Measurements from ENCODE around the gene SYNPR.

SYNPR gene

GRCh38 chr3:63471781-63472180 lies 193.7 kb downstream of the SYNPR start:
- no peak for DNase-seq (ENCODE audit: extremely low read depth, insufficient read length)
- no peak overlapping the region for H3K4me3 ChIP-seq (replicated peaks; ENCODE audit: low read depth, low read length)
- H3K27me3 ChIP-seq (replicated peaks; ENCODE audit: control insufficient read depth, insufficient read depth, low read length), result no peaks in the 10 kb centered on the region
- no peaks in the 10 kb centered on the region for H3K36me3 ChIP-seq (ENCODE audit: control insufficient read depth, insufficient read depth, low read length)
- no peak for TF ChIP-seq CTCF (IDR thresholded peaks at IDR 0.05; ENCODE audit: insufficient read depth, low read length, poor library complexity, severe bottlenecking)

- H3K36me3 ChIP-seq (ENCODE audit: control insufficient read depth, insufficient read depth, low read length), result no peaks in the 10 kb centered on the region
- DNase-seq (ENCODE audit: extremely low read depth, insufficient read length), result no peak
- H3K4me3 ChIP-seq (replicated peaks; ENCODE audit: low read depth, low read length), result no peak overlapping the region
- no peak for TF ChIP-seq CTCF (IDR thresholded peaks at IDR 0.05; ENCODE audit: insufficient read depth, low read length, poor library complexity, severe bottlenecking)
- no peaks in the 10 kb centered on the region for H3K27me3 ChIP-seq (replicated peaks; ENCODE audit: control insufficient read depth, insufficient read depth, low read length)
Measured at GRCh38 chr3:63473641-63474166, 195.6 kb downstream of the SYNPR start.

GRCh38 chr3:63474828-63475518 lies 196.9 kb downstream of the SYNPR start:
- TF ChIP-seq CTCF (IDR thresholded peaks at IDR 0.05; ENCODE audit: insufficient read depth, low read length, poor library complexity, severe bottlenecking), result no peak
- H3K36me3 ChIP-seq (ENCODE audit: control insufficient read depth, insufficient read depth, low read length), result no peaks in the 10 kb centered on the region
- H3K4me3 ChIP-seq (replicated peaks; ENCODE audit: low read depth, low read length), result no peak overlapping the region
- DNase-seq (ENCODE audit: extremely low read depth, insufficient read length), result no peak
- no peaks in the 10 kb centered on the region for H3K27me3 ChIP-seq (replicated peaks; ENCODE audit: control insufficient read depth, insufficient read depth, low read length)

GRCh38 chr3:63477494-63478129 lies 199.5 kb downstream of the SYNPR start:
- DNase-seq (ENCODE audit: extremely low read depth, insufficient read length), result no peak
- H3K4me3 ChIP-seq (replicated peaks; ENCODE audit: low read depth, low read length), result no peak overlapping the region
- TF ChIP-seq CTCF (IDR thresholded peaks at IDR 0.05; ENCODE audit: insufficient read depth, low read length, poor library complexity, severe bottlenecking), result no peak
- no peaks in the 10 kb centered on the region for H3K36me3 ChIP-seq (ENCODE audit: control insufficient read depth, insufficient read depth, low read length)
- no peaks in the 10 kb centered on the region for H3K27me3 ChIP-seq (replicated peaks; ENCODE audit: control insufficient read depth, insufficient read depth, low read length)

GRCh38 chr3:63478990-63479660 lies 201.0 kb downstream of the SYNPR start:
- no peak overlapping the region for H3K4me3 ChIP-seq (replicated peaks; ENCODE audit: low read depth, low read length)
- DNase-seq (ENCODE audit: extremely low read depth, insufficient read length), result no peak
- TF ChIP-seq CTCF (IDR thresholded peaks at IDR 0.05; ENCODE audit: insufficient read depth, low read length, poor library complexity, severe bottlenecking), result no peak
- H3K27me3 ChIP-seq (replicated peaks; ENCODE audit: control insufficient read depth, insufficient read depth, low read length), result no peaks in the 10 kb centered on the region
- H3K36me3 ChIP-seq (ENCODE audit: control insufficient read depth, insufficient read depth, low read length), result no peaks in the 10 kb centered on the region

All from GM06990 (cell line).